SK-N-SH treated with all-trans-retinoic acid at 6 μM for 48 hours (cell line): Measurements from ENCODE around the gene DDIT3.

Source experiments
- ATAC-seq: fragments of 200-7000 bp; cut with Tn5 transposase; 3 replicates; pipeline ENCODE4 v1.9.1; 2020; ENCODE audit warnings: mild to moderate bottlenecking, moderate library complexity
- BACH2 ChIP-seq: fragments of 250-450 bp; sonication (Bioruptor Pico); IDR thresholded peaks from 2 replicates; pipeline ENCODE4 v1.9.0; 2021; ENCODE audit warnings: mild to moderate bottlenecking, borderline replicate concordance
- CREB5 ChIP-seq: fragments of 250-450 bp; sonication (Bioruptor Pico); IDR thresholded peaks from 2 replicates; pipeline ENCODE4 v1.5.1; 2020; ENCODE audit warnings: low read depth, mild to moderate bottlenecking, moderate library complexity
- CSDC2 ChIP-seq: fragments of 250-450 bp; sonication (Bioruptor Pico); IDR thresholded peaks from 2 replicates; pipeline ENCODE4 v1.5.0; 2020; ENCODE audit warnings: mild to moderate bottlenecking, moderate library complexity
- ESRRG ChIP-seq: fragments of 250-450 bp; sonication (Bioruptor Pico); IDR thresholded peaks from 2 replicates; pipeline ENCODE4 v1.6.1; 2021; ENCODE audit warnings: mild to moderate bottlenecking
- GLIS3 ChIP-seq: fragments of 250-450 bp; sonication (Bioruptor Pico); IDR thresholded peaks from 2 replicates; pipeline ENCODE4 v1.5.0; 2020; ENCODE audit warnings: mild to moderate bottlenecking, moderate library complexity
- OSR1 ChIP-seq: fragments of 250-450 bp; sonication (Bioruptor Pico); IDR thresholded peaks from 2 replicates; pipeline ENCODE4 v1.8.0; 2022; ENCODE audit warnings: moderate library complexity, mild to moderate bottlenecking, inconsistent platforms
- POU6F1 ChIP-seq: fragments of 250-450 bp; sonication (Bioruptor Pico); IDR thresholded peaks from 2 replicates; pipeline ENCODE4 v1.8.0; 2021; ENCODE audit warnings: low read depth, mild to moderate bottlenecking, moderate library complexity, borderline replicate concordance
- PPARA ChIP-seq: fragments of 250-450 bp; sonication (Bioruptor Pico); IDR thresholded peaks from 2 replicates; pipeline ENCODE4 v1.5.0; 2020; ENCODE audit warnings: mild to moderate bottlenecking, borderline replicate concordance
- RARB ChIP-seq: fragments of 250-450 bp; sonication (Bioruptor Pico); IDR thresholded peaks from 2 replicates; pipeline ENCODE4 v1.8.0; 2021; ENCODE audit warnings: mild to moderate bottlenecking, moderate library complexity
- SNAI2 ChIP-seq: fragments of 250-450 bp; sonication (Bioruptor Pico); IDR thresholded peaks from 2 replicates; pipeline ENCODE4 v1.5.0; 2020; ENCODE audit warnings: mild to moderate bottlenecking, moderate library complexity
- TOX ChIP-seq: fragments of 250-450 bp; sonication (Bioruptor Pico); IDR thresholded peaks from 2 replicates; pipeline ENCODE4 v1.8.0; 2021; ENCODE audit warnings: mild to moderate bottlenecking, moderate library complexity, borderline replicate concordance
- ZC3H10 ChIP-seq: fragments of 250-450 bp; sonication (Bioruptor Pico); IDR thresholded peaks from 2 replicates; pipeline ENCODE4 v1.5.1; 2021; ENCODE audit warnings: mild to moderate bottlenecking, moderate library complexity
- ZFP3 ChIP-seq: fragments of 250-450 bp; sonication (Bioruptor Pico); IDR thresholded peaks from 2 replicates; pipeline ENCODE4 v1.5.0; 2020; ENCODE audit warnings: mild to moderate bottlenecking, moderate library complexity
- ZFP30 ChIP-seq: fragments of 450-650 bp; formaldehyde crosslinking; IDR thresholded peaks from 2 replicates; pipeline ENCODE4 v1.5.0; 2022; ENCODE audit warnings: mild to moderate bottlenecking, moderate library complexity
- ZNF70 ChIP-seq: fragments of 450-650 bp; formaldehyde crosslinking; IDR thresholded peaks from 2 replicates; pipeline ENCODE4 v1.5.0; 2020; ENCODE audit warnings: mild to moderate bottlenecking, moderate library complexity
- ZNF8 ChIP-seq: fragments of 450-650 bp; formaldehyde crosslinking; IDR thresholded peaks from 2 replicates; pipeline ENCODE4 v1.5.0; 2020; ENCODE audit warnings: mild to moderate bottlenecking, moderate library complexity
- TF ChIP-seq, protein P1 (sequence below): fragments of 250-450 bp; sonication (Bioruptor Pico); IDR thresholded peaks from 2 replicates; pipeline ENCODE4 v1.5.1; 2021; ENCODE audit warnings: mild to moderate bottlenecking, moderate library complexity
- TF ChIP-seq, protein P2 (sequence below): fragments of 250-450 bp; sonication (Bioruptor Pico); IDR thresholded peaks from 2 replicates; pipeline ENCODE4 v1.8.0; 2020; ENCODE audit warnings: mild to moderate bottlenecking, moderate library complexity, borderline replicate concordance

The DDIT3 gene

DNA sequence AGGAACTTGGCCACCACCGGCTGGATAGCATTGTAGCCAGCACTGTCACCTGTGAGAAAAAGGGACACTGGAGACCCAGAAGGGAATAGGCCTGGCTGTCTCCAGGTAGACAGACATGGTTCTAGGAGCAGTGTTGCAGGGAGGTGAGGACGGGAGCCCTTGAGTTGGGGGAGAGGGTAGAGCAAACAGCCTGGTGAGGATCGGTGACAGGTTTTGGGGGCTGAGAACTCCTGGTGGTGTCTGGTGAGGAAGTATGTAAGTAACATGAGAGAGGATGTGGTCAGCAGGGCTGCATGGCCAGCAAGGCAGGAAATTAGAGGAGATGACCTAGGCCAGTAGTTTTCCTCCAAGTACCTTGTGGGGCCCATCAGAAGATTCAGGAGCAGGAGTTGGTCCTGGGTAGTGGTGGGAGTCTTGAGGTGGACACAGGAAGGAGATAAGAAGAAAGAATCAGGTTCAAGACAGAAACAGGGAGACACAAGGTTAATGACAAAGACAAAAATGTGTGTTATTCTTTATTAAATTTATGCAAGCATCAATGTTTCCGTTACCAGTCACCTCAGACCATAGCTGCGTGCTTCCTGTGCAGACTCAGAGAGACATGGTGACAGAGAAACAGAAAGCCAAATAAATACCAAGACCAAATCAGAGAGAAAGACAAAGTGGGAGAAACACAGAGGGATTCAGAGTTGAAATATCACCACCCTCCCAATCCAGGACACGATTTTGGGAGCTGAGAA lies 40.8 kb downstream of the DDIT3 start, which contains the start of gene ARHGAP9 (continued):
- TF ChIP-seq POU6F1 (CRISPR knock-in tag) (no peak), ZC3H10 (no peak), PPARA (CRISPR knock-in tag) (no peak), SNAI2 (CRISPR knock-in tag) (no peak), TOX (CRISPR knock-in tag) (no peak)

DNA sequence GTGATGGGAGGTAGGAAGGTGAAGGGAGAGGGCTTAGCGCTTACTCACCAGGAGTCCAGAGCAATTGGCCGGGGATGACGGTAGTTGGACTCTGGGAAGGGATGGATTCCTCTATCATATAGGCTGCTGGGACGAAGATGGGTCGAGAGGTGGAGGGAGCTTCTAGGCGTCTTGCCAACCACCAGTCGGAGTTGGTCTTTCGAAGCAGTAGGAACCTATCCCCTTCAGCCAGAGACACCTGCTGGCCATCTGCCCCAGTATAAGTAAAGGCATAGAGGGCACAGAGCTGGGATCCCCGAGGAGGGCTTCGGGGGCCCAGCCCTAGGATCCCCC lies 41.3 kb downstream of the DDIT3 start:
- ATAC-seq, result no peak
- TF ChIP-seq ZNF70 (CRISPR knock-in tag), result no peak
- TF ChIP-seq, protein P1, sequence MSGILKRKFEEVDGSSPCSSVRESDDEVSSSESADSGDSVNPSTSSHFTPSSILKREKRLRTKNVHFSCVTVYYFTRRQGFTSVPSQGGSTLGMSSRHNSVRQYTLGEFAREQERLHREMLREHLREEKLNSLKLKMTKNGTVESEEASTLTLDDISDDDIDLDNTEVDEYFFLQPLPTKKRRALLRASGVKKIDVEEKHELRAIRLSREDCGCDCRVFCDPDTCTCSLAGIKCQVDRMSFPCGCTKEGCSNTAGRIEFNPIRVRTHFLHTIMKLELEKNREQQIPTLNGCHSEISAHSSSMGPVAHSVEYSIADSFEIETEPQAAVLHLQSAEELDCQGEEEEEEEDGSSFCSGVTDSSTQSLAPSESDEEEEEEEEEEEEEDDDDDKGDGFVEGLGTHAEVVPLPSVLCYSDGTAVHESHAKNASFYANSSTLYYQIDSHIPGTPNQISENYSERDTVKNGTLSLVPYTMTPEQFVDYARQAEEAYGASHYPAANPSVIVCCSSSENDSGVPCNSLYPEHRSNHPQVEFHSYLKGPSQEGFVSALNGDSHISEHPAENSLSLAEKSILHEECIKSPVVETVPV (CRISPR knock-in tag), result no peak
- TF ChIP-seq, protein P2, sequence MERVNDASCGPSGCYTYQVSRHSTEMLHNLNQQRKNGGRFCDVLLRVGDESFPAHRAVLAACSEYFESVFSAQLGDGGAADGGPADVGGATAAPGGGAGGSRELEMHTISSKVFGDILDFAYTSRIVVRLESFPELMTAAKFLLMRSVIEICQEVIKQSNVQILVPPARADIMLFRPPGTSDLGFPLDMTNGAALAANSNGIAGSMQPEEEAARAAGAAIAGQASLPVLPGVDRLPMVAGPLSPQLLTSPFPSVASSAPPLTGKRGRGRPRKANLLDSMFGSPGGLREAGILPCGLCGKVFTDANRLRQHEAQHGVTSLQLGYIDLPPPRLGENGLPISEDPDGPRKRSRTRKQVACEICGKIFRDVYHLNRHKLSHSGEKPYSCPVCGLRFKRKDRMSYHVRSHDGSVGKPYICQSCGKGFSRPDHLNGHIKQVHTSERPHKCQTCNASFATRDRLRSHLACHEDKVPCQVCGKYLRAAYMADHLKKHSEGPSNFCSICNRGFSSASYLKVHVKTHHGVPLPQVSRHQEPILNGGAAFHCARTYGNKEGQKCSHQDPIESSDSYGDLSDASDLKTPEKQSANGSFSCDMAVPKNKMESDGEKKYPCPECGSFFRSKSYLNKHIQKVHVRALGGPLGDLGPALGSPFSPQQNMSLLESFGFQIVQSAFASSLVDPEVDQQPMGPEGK (CRISPR knock-in tag), result no peak
- no peak for TF ChIP-seq ZNF8 (CRISPR knock-in tag)
- no peak for TF ChIP-seq PPARA (CRISPR knock-in tag)
- no peak for TF ChIP-seq CSDC2
- TF ChIP-seq RARB (CRISPR knock-in tag), result no peak
- no peak for TF ChIP-seq ZC3H10
- TF ChIP-seq TOX (CRISPR knock-in tag), result no peak
- TF ChIP-seq CREB5 (CRISPR knock-in tag), result no peak
- TF ChIP-seq BACH2, result no peak
- TF ChIP-seq OSR1 (CRISPR knock-in tag), result no peak
- no peak for TF ChIP-seq GLIS3 (CRISPR knock-in tag)
- TF ChIP-seq SNAI2 (CRISPR knock-in tag), result no peak
- no peak for TF ChIP-seq ZFP3
- TF ChIP-seq ESRRG (CRISPR knock-in tag), result no peak
- TF ChIP-seq ZFP30 (CRISPR knock-in tag), result no peak

DNA sequence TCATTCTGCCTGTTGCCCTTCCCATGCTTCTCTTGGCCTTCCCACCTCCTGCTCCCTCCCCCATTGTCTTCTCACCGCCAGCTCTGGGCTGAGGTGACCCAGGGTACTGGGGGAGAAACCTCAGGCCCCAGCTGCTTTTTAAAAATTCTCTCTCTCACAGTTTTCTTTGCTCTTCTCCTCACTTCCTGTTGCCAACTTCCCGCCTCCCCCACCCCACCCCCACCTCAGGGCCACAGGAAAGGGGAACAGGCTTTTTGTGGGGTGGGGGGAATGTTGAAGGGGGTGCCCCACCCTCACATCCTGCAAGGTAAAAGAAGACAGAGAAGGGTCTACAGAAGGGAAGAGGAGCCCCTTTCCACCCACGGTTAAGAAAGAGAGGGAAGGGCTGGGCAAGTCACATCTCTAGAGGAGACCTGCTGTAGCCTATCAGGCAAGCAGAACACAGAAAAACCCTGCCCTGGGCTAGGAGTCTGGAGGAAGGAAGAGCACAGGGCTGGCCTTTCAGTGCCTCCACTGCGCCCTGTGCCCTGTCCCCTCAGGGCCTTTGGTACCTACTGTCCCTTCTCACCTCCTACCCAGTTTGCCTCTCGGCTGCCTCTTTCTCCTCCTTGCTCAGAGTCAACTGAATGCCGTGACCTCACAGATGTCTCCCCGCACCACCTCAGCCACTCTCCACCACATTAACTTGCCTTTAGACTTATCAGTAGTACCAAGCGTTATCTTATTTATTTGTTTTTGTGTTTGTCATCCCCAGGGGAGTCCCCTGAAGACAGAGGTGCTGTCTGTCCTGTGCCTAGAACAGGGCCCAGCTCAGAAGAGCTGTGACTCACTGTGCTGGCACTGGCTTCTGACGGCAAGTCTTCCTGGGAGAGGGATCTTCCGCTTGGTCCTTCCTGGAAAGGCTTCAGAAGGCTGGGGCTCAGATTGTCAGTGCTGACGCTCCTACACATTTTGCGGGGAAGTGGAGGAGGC lies 42.3 kb downstream of the DDIT3 start:
- ATAC-seq, result no peak

More for the DNA sequence above, 42.3 kb downstream of the DDIT3 start:
- TF ChIP-seq CREB5 (CRISPR knock-in tag), result no peak
